ENCODE measurements around the gene RAB22A.
"Not testable (repeated sequence)": the region's sequence is repeated elsewhere in the genome, so short reads cannot be mapped to it uniquely, and the experiment has no call there.

Gene RAB22A

GRCh38 chr20:58389968-58390658 is 80.6 kb downstream of the RAB22A start:
- DNase-seq = no peak

- DNase-seq = no peak
Observed at GRCh38 chr20:58390659-58391035, 81.1 kb downstream of the RAB22A start.

GRCh38 chr20:58392286-58392685 is 82.8 kb downstream of the RAB22A start:
- DNase-seq = no peak

- no peak for DNase-seq
Observed at GRCh38 chr20:58393299-58393698, 83.8 kb downstream of the RAB22A start.

GRCh38 chr20:58394801-58395200 is 85.3 kb downstream of the RAB22A start:
- no peak for DNase-seq

- DNase-seq = no peak
Observed at GRCh38 chr20:58395604-58396003, 86.1 kb downstream of the RAB22A start.

- no peak for DNase-seq
Observed at GRCh38 chr20:58397429-58397828, 87.9 kb downstream of the RAB22A start.

GRCh38 chr20:58398254-58398653 is 88.7 kb downstream of the RAB22A start:
- DNase-seq = no peak

- no peak for DNase-seq
Observed at GRCh38 chr20:58399926-58400325, 90.4 kb downstream of the RAB22A start.

- DNase-seq = no peak
Observed at GRCh38 chr20:58401162-58401561, 91.6 kb downstream of the RAB22A start.

GRCh38 chr20:58402305-58402704 is 92.8 kb downstream of the RAB22A start:
- no peak for DNase-seq

GRCh38 chr20:58402827-58403226 is 93.3 kb downstream of the RAB22A start:
- DNase-seq = no peak

GRCh38 chr20:58403272-58403671 is 93.8 kb downstream of the RAB22A start:
- no peak for DNase-seq

GRCh38 chr20:58405504-58406291 is 96.2 kb downstream of the RAB22A start:
- DNase-seq = no peak

GRCh38 chr20:58406422-58407001 is 97.0 kb downstream of the RAB22A start:
- DNase-seq = no peak

- DNase-seq = no peak
Observed at GRCh38 chr20:58407201-58407873, 97.8 kb downstream of the RAB22A start.

- no peak for DNase-seq
Observed at GRCh38 chr20:58407966-58408557, 98.5 kb downstream of the RAB22A start.

GRCh38 chr20:58408603-58409246 is 99.2 kb downstream of the RAB22A start:
- DNase-seq = peak; percentile 19 to 66

GRCh38 chr20:58414216-58414615 is 104.7 kb downstream of the RAB22A start:
- not testable (repeated sequence) for DNase-seq

GRCh38 chr20:58414786-58415185 is 105.3 kb downstream of the RAB22A start:
- DNase-seq = not testable (repeated sequence)

GRCh38 chr20:58416057-58416456 is 106.5 kb downstream of the RAB22A start:
- no peak for DNase-seq

GRCh38 chr20:58416835-58417234 is 107.3 kb downstream of the RAB22A start:
- DNase-seq = no peak

Measured in hippocampal formation (tissue), 2 donors.